ENCODE measurements around the gene CCNT1. TPM values are rescaled to one million over a fixed set of nuclear protein-coding genes. Genes with fewer than 3 reads are reported as not detected.
"Not testable (repeated sequence)": the region's sequence is repeated elsewhere in the genome, so short reads cannot be mapped to it uniquely, and the experiment has no call there.

CCNT1 gene
- total RNA-seq, 1 donor from 2014 or later = 17.0 TPM

DNA sequence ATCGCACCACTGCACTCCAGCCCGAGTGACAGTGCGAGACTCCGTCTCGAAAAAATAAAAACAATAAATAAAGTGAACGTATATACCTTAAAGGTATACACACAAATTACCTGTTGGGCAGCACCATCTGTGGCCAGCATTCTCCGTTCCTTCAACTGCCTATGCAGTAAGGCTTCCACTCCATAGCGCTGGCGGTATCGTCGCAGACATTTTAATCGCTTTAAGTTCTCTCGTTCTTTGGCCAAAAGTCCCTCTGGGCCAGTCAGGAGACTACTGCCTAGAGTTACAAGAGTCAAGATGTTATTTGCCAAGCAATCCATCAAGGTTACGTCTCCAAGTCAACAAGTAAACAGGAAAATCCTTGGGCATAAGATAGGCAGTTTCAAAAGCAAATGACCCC lies 47.5 kb downstream of the CCNT1 start:
- no peak for DNase-seq (ENCODE audit: missing footprints)
- intact Hi-C loops (cut with DNase I) = no loop called here
- ATAC-seq = no peak

GRCh38 chr12:48659863-48660262 lies 56.6 kb downstream of the CCNT1 start:
- ATAC-seq (no peak), DNase-seq (ENCODE audit: missing footprints) (no peak)
- intact Hi-C loops (cut with DNase I) = no loop called here

DNA sequence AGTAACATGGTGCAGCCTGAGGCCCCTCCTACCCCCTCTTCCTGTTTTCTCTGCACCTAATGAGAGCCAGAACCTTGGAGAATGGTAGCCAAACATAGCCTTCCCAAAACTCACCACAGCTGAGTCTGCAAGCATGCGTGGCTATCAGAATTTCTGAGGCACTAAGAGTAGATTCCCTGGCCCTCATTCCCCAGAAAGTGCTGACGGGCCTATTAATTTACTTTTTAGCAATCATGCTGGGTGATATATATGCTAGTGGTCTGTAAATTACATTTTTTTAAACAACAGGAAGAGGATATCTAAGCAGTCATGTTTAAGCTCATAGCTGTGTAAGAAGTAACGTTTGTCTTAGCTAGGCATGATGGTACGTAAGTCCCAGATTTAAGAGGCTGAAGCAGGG lies 64.8 kb downstream of the CCNT1 start:
- intact Hi-C loops (cut with DNase I) = no loop called here
- no peak for ATAC-seq
- DNase-seq (ENCODE audit: missing footprints) = no peak

DNA sequence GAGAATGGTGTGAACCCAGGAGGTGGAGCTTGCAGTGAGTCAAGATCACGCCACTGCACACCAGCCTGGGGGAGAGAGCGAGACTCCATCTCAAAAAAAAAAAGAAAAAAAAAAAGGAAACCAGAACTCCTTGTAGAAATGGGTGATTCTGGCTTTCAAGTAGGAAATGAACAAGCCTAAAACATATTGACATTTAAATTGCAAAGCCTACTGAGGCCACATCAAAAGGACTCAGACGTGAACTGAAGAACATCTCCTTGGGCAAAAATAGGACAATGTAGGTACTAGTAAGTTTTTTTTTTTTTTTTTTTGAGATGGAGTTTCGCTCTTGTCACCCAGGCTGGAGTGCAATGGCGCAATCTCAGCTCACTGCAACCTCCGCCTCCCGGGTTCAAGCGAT lies 71.2 kb downstream of the CCNT1 start:
- DNase-seq (ENCODE audit: missing footprints); ATAC-seq; intact Hi-C loops (cut with DNase I): not testable (repeated sequence)

DNA sequence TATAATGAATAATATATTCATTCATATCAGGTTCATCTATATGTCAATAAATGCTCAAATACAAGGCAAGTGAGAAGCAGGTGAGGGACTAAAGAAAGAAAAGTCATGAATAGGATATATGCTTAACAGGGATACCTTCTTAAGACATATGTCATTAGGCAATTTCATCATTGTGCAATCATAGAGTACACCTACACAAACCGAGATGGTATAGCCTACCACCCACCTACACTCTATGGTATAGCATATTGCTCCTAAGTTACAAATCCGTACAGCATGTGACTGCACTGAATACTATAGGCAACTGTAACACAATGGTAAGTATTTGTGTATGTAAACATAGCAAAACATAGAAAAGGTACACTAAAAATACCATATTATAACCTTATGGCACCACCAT lies 73.5 kb downstream of the CCNT1 start:
- intact Hi-C loops (cut with DNase I) = no loop called here
- ATAC-seq = no peak

DNA sequence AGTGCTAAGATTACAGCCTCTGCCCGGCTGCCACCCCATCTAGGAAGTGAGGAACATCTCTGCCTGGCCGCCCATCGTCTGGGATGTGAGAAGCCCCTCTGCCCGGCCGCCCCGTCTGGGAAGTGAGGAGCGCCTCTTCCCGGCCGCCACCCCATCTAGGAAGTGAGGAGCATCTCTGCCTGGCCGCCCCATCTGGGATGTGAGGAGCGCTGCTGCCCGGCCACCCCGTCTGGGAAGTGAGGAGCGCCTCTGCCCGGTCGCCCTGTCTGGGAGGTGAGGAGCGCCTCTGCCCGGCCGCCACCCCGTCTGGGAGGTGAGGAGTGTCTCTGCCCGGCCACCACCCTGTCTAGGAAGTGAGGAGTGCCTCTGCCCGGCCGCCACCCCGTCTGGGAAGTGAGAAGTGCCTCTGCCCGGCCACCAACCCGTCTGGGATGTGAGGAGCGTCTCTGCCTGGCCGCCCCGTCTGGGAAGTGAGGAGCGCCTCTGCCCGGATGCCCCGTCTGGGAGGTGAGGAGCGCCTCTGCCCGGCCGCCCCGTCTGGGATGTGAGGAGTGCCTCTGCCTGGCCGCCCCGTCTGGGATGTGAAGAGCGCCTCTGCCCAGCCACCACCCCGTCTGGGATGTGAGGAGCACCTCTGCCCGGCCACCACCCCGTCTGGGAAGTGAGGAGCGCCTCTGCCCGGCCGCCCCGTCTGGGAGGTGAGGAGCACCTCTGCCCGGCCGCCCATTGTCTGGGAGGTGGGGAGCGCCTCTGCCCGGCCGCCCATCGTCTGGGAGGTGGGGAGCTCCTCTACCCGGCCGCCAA lies 74.6 kb downstream of the CCNT1 start:
- intact Hi-C loops (cut with DNase I); ATAC-seq; DNase-seq (ENCODE audit: missing footprints): not testable (repeated sequence)

More for the DNA sequence above, 73.5 kb downstream of the CCNT1 start:
- DNase-seq (ENCODE audit: missing footprints) = no peak

DNA sequence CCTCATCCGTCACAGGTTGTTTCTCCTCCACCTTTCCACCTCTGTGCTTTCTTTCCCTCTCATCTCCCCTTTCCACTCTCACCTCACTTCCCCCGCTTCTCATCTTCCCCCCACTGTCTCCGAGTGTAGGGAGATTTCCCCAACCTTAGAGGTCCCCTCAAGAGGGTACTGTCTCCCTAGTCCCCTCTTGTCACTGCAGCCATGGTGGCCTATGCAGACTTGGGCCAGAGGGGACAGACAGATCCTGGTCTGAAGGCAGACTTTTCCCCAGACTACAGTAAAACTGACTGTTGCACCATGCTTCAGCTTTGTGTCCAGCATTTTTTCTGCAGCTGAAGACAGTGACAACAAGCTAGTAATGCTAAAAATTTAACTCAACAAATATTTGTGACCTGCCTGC lies 75.7 kb downstream of the CCNT1 start:
- no peak for ATAC-seq
- intact Hi-C loops (cut with DNase I) = no loop called here
- no peak for DNase-seq (ENCODE audit: missing footprints)

- ATAC-seq = no peak
- intact Hi-C loops (cut with DNase I) = no loop called here
- no peak for DNase-seq (ENCODE audit: missing footprints)
These were observed 76.1 kb downstream of the CCNT1 start for GRCh38 chr12:48640428-48640827.

Small RNA genes lying within 50 kb of the gene (microRNA-seq; reads per million reads assigned to microRNA genes)
- not detected for gene MIR1291

Other genes starting within 250 kb of the CCNT1 start
- not detected for gene ANP32D, start 244.1 kb downstream of the CCNT1 start, total RNA-seq
- gene C12orf54, start 234.2 kb downstream of the CCNT1 start, total RNA-seq = not detected
- gene OR8S1, start 191.1 kb downstream of the CCNT1 start, total RNA-seq = not detected
- gene LALBA, start 146.7 kb downstream of the CCNT1 start, total RNA-seq = not detected
- gene KANSL2, start 34.5 kb downstream of the CCNT1 start, total RNA-seq = 19.7 TPM
- gene ADCY6, start 72.4 kb upstream of the CCNT1 start, total RNA-seq = 55.6 TPM
- 6.0 TPM for gene CACNB3, start 101.8 kb upstream of the CCNT1 start, total RNA-seq
- gene DDX23, start 135.5 kb upstream of the CCNT1 start, total RNA-seq = 37.2 TPM
- gene RND1, start 149.2 kb upstream of the CCNT1 start, total RNA-seq = 0.41 TPM
- gene FKBP11, start 208.8 kb upstream of the CCNT1 start, total RNA-seq = 3.7 TPM
- gene ARF3, start 240.8 kb upstream of the CCNT1 start, total RNA-seq = 49.6 TPM